Astrocyte of the cerebellum (primary cell): ENCODE results near the gene ATG2A.

Experiments used
- DNase-seq: peaks from one replicate; pipeline ENCODE4 v3.0.0-alpha.2; 2011; ENCODE audit warnings: low read depth
- H3K4me3 ChIP-seq: 2 replicates; pipeline ENCODE4 v1.5.1; 2011; ENCODE audit warnings: mild to moderate bottlenecking, low read depth, low read length, moderate library complexity
- CTCF ChIP-seq: IDR thresholded peaks from 2 replicates; pipeline ENCODE4 v1.5.1; 2012; ENCODE audit warnings: low read length, low read depth, moderate library complexity, mild to moderate bottlenecking; ENCODE audit errors: missing control alignments
- in situ Hi-C: cut with HindIII; loops from 2 replicates; pipeline ENCODE4 v1.10.0; 2017; ENCODE audit warnings: low sequenced_read_pairs

The ATG2A gene

GRCh38 chr11:64925536-64926436 lies 8.8 kb upstream of the ATG2A start:
- peak overlapping the region; percentile 75 for H3K4me3 ChIP-seq
- no peak for DNase-seq
- TF ChIP-seq CTCF: no peak
- in situ Hi-C loops: no loop called here

DNA sequence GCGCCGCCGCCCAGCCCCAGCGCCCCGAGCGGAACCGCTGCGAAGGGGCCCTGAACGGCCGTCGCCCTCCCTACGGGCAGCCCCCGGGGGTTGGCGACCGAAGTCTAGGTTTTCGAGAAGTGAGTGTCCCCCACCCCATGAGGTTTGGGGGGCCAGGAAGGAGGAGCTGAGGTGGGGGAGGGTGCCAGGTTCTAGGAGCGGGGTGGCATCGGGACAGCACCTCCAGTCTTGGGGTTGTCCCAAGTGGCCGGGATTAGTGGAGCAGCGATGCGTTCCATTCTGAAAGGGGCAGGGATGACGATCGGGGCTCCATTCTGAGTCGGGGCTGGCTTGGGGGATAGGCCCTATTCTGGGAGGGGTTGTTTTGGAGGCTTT lies 7.9 kb upstream of the ATG2A start:
- in situ Hi-C loops: no loop called here
- no peak for DNase-seq
- peak overlapping the region; percentile 75 for H3K4me3 ChIP-seq
- TF ChIP-seq CTCF: no peak

DNA sequence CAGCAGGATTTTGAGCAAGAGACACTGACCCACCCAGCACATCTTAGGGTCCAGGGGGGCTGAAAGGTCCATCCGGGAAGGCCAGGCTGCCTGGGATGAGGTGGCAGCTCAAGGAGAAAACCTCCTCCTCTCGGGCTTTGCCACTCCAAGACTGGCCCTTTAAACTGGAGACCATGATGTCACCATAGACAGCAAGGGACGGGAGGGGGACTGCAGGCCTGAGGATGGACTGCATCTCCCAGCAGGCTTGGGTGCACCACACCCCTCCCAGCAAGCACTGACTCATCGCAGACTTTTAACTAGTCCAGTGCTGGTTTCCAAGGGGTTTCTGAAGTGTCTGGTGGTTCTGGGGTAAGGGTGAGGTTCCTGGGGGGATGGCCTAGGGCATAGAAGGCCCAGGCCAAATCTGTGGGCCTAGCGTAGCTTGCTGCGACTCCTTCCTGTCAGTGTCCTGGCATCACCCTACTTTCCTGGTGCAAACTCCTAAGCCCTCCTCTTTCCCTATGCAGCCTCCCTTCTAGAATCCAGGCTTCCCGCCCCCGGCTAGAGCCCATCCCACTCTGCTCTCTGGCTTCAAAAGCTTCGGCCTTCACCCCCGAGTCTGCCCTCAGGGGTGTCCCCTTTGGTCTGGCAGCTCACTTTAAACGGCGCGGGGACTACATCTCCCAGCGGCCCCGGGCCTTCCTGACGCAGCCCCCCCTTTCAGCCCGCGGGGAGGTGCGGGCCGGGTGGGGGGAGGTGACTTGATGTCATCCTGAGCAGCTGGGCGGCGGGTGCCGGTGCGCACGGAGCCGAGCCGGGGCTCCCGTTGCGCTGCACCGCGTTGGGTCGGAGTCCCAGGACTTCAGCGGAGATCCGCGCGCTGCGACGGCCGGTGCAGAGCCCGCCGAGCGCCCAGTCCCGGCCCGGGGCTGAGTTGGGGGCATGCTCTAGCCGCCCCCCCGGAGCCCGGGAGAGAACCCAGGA lies 7.2 kb upstream of the ATG2A start, which contains the start of gene PPP2R5B:
Gene PPP2R5B, plus strand, starts transcription at position 746 of the 966 bp plus-strand sequence. CDS start 1,046 bp downstream, outside the sequence.
- DNase-seq: peak; percentile 74
- peak within 1 kb of the TSS; percentile 75 for H3K4me3 ChIP-seq
- TF ChIP-seq CTCF: no peak
- in situ Hi-C loops: no loop called here

DNA sequence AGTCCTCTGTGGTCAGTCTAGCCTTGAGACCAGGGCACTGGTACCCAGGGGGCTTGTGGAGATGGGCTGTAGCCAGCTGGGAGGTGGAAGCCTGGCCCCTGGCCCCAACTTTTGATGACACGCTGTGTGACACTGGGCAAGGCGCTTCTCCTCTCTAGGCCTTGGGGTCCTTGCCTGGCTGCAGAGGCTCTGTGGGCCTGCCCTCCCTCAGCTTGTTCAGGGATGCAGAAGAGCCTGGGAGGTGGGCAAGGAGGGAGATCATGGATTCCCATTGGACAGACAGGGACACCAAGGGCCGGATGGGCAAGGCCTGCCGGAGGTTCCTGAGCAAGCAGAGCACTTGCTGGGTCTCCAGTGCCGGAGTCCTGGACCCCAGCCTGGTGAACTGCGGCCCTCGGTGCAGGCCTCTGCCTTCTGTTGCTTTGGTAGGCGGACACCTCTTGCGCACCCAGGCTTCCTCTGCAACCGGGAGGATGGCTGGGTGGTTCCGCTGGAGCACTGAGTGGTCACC lies 6.2 kb upstream of the ATG2A start:
- in situ Hi-C loops: no loop called here
- H3K4me3 ChIP-seq: no peak overlapping the region
- no peak for DNase-seq
- TF ChIP-seq CTCF: no peak

DNA sequence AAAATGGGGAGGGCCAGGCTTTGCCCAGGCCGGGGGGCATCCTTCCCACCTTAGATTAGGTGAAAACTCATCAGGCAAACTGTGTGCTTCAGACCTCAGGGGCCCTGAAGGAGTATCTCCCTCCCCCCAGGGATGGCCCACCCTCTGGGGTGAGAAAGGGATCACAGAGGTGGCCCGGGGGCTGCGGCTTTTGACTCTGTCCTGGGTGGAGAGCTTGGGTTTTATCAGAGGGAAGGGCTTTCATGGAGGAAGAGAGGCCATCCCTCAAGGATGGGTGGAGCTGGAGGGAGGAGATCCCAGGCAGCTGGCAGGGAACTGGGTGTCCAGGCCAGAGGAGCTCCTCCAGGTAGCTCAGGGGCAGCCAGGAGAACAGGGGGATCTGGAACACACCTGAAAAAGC lies 4.4 kb upstream of the ATG2A start:
- TF ChIP-seq CTCF: no peak
- in situ Hi-C loops: no loop called here
- no peak for DNase-seq
- no peak overlapping the region for H3K4me3 ChIP-seq

DNA sequence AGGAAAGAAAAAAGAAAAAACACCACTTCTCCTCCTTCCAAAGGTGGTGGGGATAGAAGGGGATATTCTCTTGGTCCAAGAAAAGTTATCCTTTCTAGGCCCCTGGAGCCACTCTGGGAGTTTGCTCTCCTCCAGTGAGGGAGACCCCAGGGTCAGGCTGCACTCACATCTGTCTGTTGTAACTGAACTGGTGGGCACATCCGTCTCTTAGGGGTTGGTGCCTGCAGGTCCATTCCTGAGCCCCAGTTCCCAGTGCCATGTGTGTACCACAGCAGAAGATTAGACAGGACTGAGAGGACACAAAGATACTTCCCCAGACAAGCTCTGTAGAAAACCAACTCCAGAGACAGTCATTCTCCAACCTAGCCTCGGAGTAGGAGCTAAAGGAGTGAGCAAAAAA lies 3.1 kb upstream of the ATG2A start:
- TF ChIP-seq CTCF: no peak
- no peak overlapping the region for H3K4me3 ChIP-seq
- no peak for DNase-seq
- in situ Hi-C loops: no loop called here
